Smooth muscle cell (in vitro differentiated cells): ENCODE measurements around the gene CDYL. TPM values are rescaled to one million over a fixed set of nuclear protein-coding genes. Genes with fewer than 3 reads are reported as not detected.

Experiments
- DNase-seq: peaks from one replicate; lab custom pipeline; 2025; ENCODE audit not compliant: unreplicated experiment; lab: John Stamatoyannopoulos, UW
- H2AFZ ChIP-seq: fragments of 200-600 bp; sonication (generic); 2 replicates; pipeline ENCODE4 v1.6.0; 2016; ENCODE audit warnings: antibody characterized with exemption, low read depth, mild to moderate bottlenecking
- H3F3A ChIP-seq: fragments of 200-600 bp; sonication (generic); 2 replicates; pipeline ENCODE4 v1.6.0; 2017; ENCODE audit warnings: antibody characterized with exemption, low read depth
- H3K27ac ChIP-seq: fragments of 200-600 bp; sonication (generic); 2 replicates; pipeline ENCODE4 v1.5.1; 2016; ENCODE audit warnings: low read depth, mild to moderate bottlenecking
- H3K27me3 ChIP-seq: fragments of 200-600 bp; sonication (generic); 2 replicates; pipeline ENCODE4 v1.6.1; 2016; ENCODE audit warnings: low read depth, mild to moderate bottlenecking
- H3K36me3 ChIP-seq: fragments of 200-600 bp; sonication (generic); 2 replicates; pipeline ENCODE4 v1.5.1; 2016; ENCODE audit warnings: low read depth
- H3K4me1 ChIP-seq: fragments of 200-600 bp; sonication (generic); 2 replicates; pipeline ENCODE4 v1.5.1; 2016; ENCODE audit warnings: low read depth
- H3K4me2 ChIP-seq: fragments of 200-600 bp; sonication (generic); 2 replicates; pipeline ENCODE4 v1.6.0; 2016; ENCODE audit warnings: mild to moderate bottlenecking
- H3K4me3 ChIP-seq: fragments of 200-600 bp; sonication (generic); 2 replicates; pipeline ENCODE4 v1.5.1; 2016; ENCODE audit warnings: mild to moderate bottlenecking
- H3K79me2 ChIP-seq: fragments of 200-600 bp; sonication (generic); 2 replicates; pipeline ENCODE4 v1.6.0; 2016; ENCODE audit warnings: low read depth, mild to moderate bottlenecking
- H3K9ac ChIP-seq: fragments of 200-600 bp; sonication (generic); 2 replicates; pipeline ENCODE4 v1.6.0; 2016; ENCODE audit warnings: low read depth
- H3K9me3 ChIP-seq: fragments of 200-600 bp; sonication (generic); replicated peaks from 2 replicates; pipeline ENCODE4 v1.5.1; 2016; ENCODE audit warnings: low read depth
- H4K20me1 ChIP-seq: fragments of 200-600 bp; sonication (generic); 2 replicates; pipeline ENCODE4 v1.6.0; 2016; ENCODE audit warnings: low read depth
- CTCF ChIP-seq: fragments of 200-600 bp; sonication (generic); IDR thresholded peaks from 2 replicates; pipeline ENCODE4 v1.5.1; 2017; ENCODE audit warnings: borderline replicate concordance, mild to moderate bottlenecking, antibody characterized with exemption; ENCODE audit not compliant: insufficient read depth, poor library complexity, severe bottlenecking
- WGBS: methylation state at CpG from one replicate; pipeline ENCODE4 v1.1.7; 2016; ENCODE audit warnings: low lambda C conversion rate; 5-methylcytosine and 5-hydroxymethylcytosine counted together
- polyA plus RNA-seq: library from polyadenylated mRNA; unstranded; fragments of >200 nt; fragmentation: Nextera tagmentation; extraction: Ambion mirVana; gene quantifications from 2 replicates; pipeline ENCODE4 v1.2.1, GENCODE V29; 2016
- total RNA-seq: library from RNA; depleted of rRNA; stranded (reverse); fragments of >200 nt; gene quantifications from 2 replicates; pipeline ENCODE4 v1.2.3, GENCODE V29; 2014

CDYL gene
- total and polyA plus RNA-seq, 2 experiments from 2014 or later = 28.7 to 34.5 TPM

- Histone ChIP-seq H3K4me3 (no peak overlapping the region), H3K79me2 (no peaks in the 10 kb centered on the region), H3K27me3 (no peaks in the 10 kb centered on the region), H3K9ac (no peak overlapping the region), H2AFZ (no peak overlapping the region), H3K4me1 (no peaks in the 10 kb centered on the region), H4K20me1 (peaks cover 18% of the 10 kb centered on the region), H3K9me3 (no peaks in the 10 kb centered on the region), H3K4me2 (no peak overlapping the region), H3K27ac (peak overlapping the region; percentile 52), H3K36me3 (peaks cover 12% of the 10 kb centered on the region), H3F3A (no peaks in the 10 kb centered on the region)
- 46% methylated on average over 14 of the region's 14 CpGs for WGBS
- TF ChIP-seq CTCF = no peak
- no peak for DNase-seq
These were observed 174.8 kb downstream of the CDYL start for GRCh38 chr6:4950836-4951533.

GRCh38 chr6:4953440-4953839, 177.2 kb downstream of the CDYL start:
- Histone ChIP-seq H3K79me2 (no peaks in the 10 kb centered on the region), H3K27me3 (no peaks in the 10 kb centered on the region), H3K36me3 (peaks cover 12% of the 10 kb centered on the region), H3K9ac (no peak overlapping the region), H3K27ac (no peak overlapping the region), H2AFZ (no peak overlapping the region), H3K4me2 (no peak overlapping the region), H3K4me1 (no peaks in the 10 kb centered on the region), H4K20me1 (peaks cover 12% of the 10 kb centered on the region), H3F3A (no peaks in the 10 kb centered on the region), H3K4me3 (no peak overlapping the region), H3K9me3 (no peaks in the 10 kb centered on the region)
- TF ChIP-seq CTCF = no peak
- WGBS = 96% methylated on average over 12 of the region's 12 CpGs
- DNase-seq = no peak

GRCh38 chr6:4956625-4957024, 180.4 kb downstream of the CDYL start:
- no peaks in the 10 kb centered on the region for H3K9me3 ChIP-seq
- no peak overlapping the region for H3K9ac ChIP-seq
- H3K79me2 ChIP-seq = no peaks in the 10 kb centered on the region
- DNase-seq = no peak
- no peaks in the 10 kb centered on the region for H3F3A ChIP-seq
- TF ChIP-seq CTCF = no peak
- no peak overlapping the region for H3K27ac ChIP-seq
- WGBS = 96% methylated on average over 5 of the region's 5 CpGs
- H4K20me1 ChIP-seq = peaks cover under 1% of the 10 kb centered on the region
- no peak overlapping the region for H3K4me3 ChIP-seq
- no peaks in the 10 kb centered on the region for H3K4me1 ChIP-seq
- H2AFZ ChIP-seq = no peak overlapping the region
- H3K4me2 ChIP-seq = no peak overlapping the region
- peaks cover 12% of the 10 kb centered on the region for H3K36me3 ChIP-seq
- no peaks in the 10 kb centered on the region for H3K27me3 ChIP-seq
